Mesendoderm (in vitro differentiated cells): Measurements from ENCODE around the gene MMP26. TPM values are rescaled to one million over a fixed set of nuclear protein-coding genes. Genes with fewer than 3 reads are reported as not detected.
A peak's percentile ranks its signal among the peaks of the same experiment; 100 is the strongest.

Experiments used
- DNase-seq: peaks from one replicate; pipeline ENCODE4 v3.0.0; 2013
- H2AK5ac ChIP-seq: 2 replicates; pipeline ENCODE4 v1.6.1; 2013; ENCODE audit warnings: low read length, inconsistent platforms
- H2BK120ac ChIP-seq: 2 replicates; pipeline ENCODE4 v1.6.1; 2013; ENCODE audit warnings: low read depth, mild to moderate bottlenecking, low read length, moderate library complexity, mixed read lengths
- H2BK15ac ChIP-seq: replicated peaks from 2 replicates; pipeline ENCODE4 v1.6.1; 2013; ENCODE audit warnings: low read depth, mild to moderate bottlenecking, moderate library complexity
- H2BK5ac ChIP-seq: 2 replicates; pipeline ENCODE4 v1.6.1; 2013; ENCODE audit warnings: low read length, inconsistent platforms
- H3K18ac ChIP-seq: 2 replicates; pipeline ENCODE4 v1.6.1; 2013; ENCODE audit warnings: mild to moderate bottlenecking, low read length, mixed read lengths
- H3K23ac ChIP-seq: one replicate; pipeline ENCODE4 v1.6.1; 2013; ENCODE audit warnings: low read length
- H3K27ac ChIP-seq: 2 replicates; pipeline ENCODE4 v1.5.1; 2013; ENCODE audit warnings: low read depth, mild to moderate bottlenecking, inconsistent platforms, low read length, moderate library complexity
- H3K27me3 ChIP-seq: 2 replicates; pipeline ENCODE4 v1.6.1; 2013; ENCODE audit warnings: low read length, control low read depth, mild to moderate bottlenecking, inconsistent platforms; ENCODE audit not compliant: insufficient read depth, poor library complexity
- H3K36me3 ChIP-seq: 2 replicates; pipeline ENCODE4 v1.6.1; 2013; ENCODE audit warnings: low read length, inconsistent platforms; ENCODE audit not compliant: control insufficient read depth, insufficient read depth
- H3K4ac ChIP-seq: one replicate; pipeline ENCODE4 v1.6.1; 2013; ENCODE audit warnings: low read depth, mild to moderate bottlenecking, low read length, moderate library complexity
- H3K4me1 ChIP-seq: 2 replicates; pipeline ENCODE4 v1.6.1; 2013; ENCODE audit warnings: low read depth, low read length, inconsistent platforms; ENCODE audit not compliant: control insufficient read depth
- H3K4me2 ChIP-seq: 2 replicates; pipeline ENCODE4 v1.6.1; 2013; ENCODE audit warnings: low read length
- H3K4me3 ChIP-seq: 2 replicates; pipeline ENCODE4 v1.5.1; 2013; ENCODE audit warnings: mild to moderate bottlenecking, low read length
- H3K56ac ChIP-seq: one replicate; pipeline ENCODE4 v1.6.1; 2013; ENCODE audit warnings: low read length
- H3K79me1 ChIP-seq: 2 replicates; pipeline ENCODE4 v1.6.1; 2013; ENCODE audit warnings: low read length, inconsistent platforms
- H3K79me2 ChIP-seq: 2 replicates; pipeline ENCODE4 v1.6.1; 2013; ENCODE audit warnings: mild to moderate bottlenecking, low read length; ENCODE audit not compliant: control insufficient read depth, insufficient read depth
- H3K9ac ChIP-seq: 2 replicates; pipeline ENCODE4 v1.6.1; 2013; ENCODE audit warnings: low read length, inconsistent platforms
- H4K5ac ChIP-seq: one replicate; pipeline ENCODE4 v1.6.1; 2013; ENCODE audit warnings: low read length
- H4K8ac ChIP-seq: one replicate; pipeline ENCODE4 v1.6.1; 2013; ENCODE audit warnings: low read depth, mild to moderate bottlenecking, control low read depth, low read length, moderate library complexity
- WGBS: extraction: QIAGEN DNeasy Blood & Tissue Kit; methylation state at CpG from one replicate; pipeline ENCODE4 v1.1.7; 2013; ENCODE audit warnings: low lambda C conversion rate, missing lambda C conversion rate; ENCODE audit not compliant: insufficient coverage; ENCODE audit errors: extremely low coverage; 5-methylcytosine and 5-hydroxymethylcytosine counted together
- polyA plus RNA-seq, 2 experiments: library from polyadenylated mRNA; stranded (reverse); fragments of 200-250 nt; gene quantifications; one replicate each; pipeline ENCODE4 v1.2.3, GENCODE V29; 2013

The MMP26 gene
- not detected for polyA plus RNA-seq (2013, experiment 1 of 2)
- not detected for polyA plus RNA-seq (2013, experiment 2 of 2)

GRCh38 chr11:4704054-4704789 is at the start of gene MMP26:
Gene MMP26 (plus strand): TSS chr11:4704784.
- no CpG with 5 or more reads among the region's 5 CpGs for WGBS
- H3K18ac ChIP-seq: peak within 1 kb of the TSS; percentile 75
- H3K4me1 ChIP-seq: peaks cover 3% of the 10 kb centered on the region
- no peak within 1 kb of the TSS for H4K5ac ChIP-seq
- H3K79me1 ChIP-seq: no peaks in the 10 kb centered on the region
- H3K4me2 ChIP-seq: no peak within 1 kb of the TSS
- H3K79me2 ChIP-seq: no peaks in the 10 kb centered on the region
- peak; percentile 72 for DNase-seq
- no peak within 1 kb of the TSS for H2BK5ac ChIP-seq
- no peak within 1 kb of the TSS for H3K27ac ChIP-seq
- H3K56ac ChIP-seq: peak within 1 kb of the TSS; percentile 29
- H4K8ac ChIP-seq: no peak within 1 kb of the TSS
- no peak within 1 kb of the TSS for H3K4ac ChIP-seq
- H2BK15ac ChIP-seq: no peak within 1 kb of the TSS
- no peak within 1 kb of the TSS for H3K9ac ChIP-seq
- H3K36me3 ChIP-seq: no peaks in the 10 kb centered on the region
- H2AK5ac ChIP-seq: no peak within 1 kb of the TSS
- no peak within 1 kb of the TSS for H3K4me3 ChIP-seq
- H3K27me3 ChIP-seq: no peaks in the 10 kb centered on the region
- no peak within 1 kb of the TSS for H2BK120ac ChIP-seq
- H3K23ac ChIP-seq: no peak within 1 kb of the TSS

- Histone ChIP-seq H3K4me2 (no peak overlapping the region), H3K27ac (no peak overlapping the region), H2BK5ac (no peak overlapping the region), H3K56ac (no peak overlapping the region), H3K79me1 (no peaks in the 10 kb centered on the region), H3K79me2 (no peaks in the 10 kb centered on the region), H4K5ac (no peak overlapping the region), H4K8ac (no peak overlapping the region), H2AK5ac (no peak overlapping the region), H3K27me3 (no peaks in the 10 kb centered on the region), H3K18ac (no peak overlapping the region), H3K4me3 (no peak overlapping the region), H3K36me3 (no peaks in the 10 kb centered on the region), H2BK120ac (no peak overlapping the region), H3K23ac (no peak overlapping the region), H3K4me1 (no peaks in the 10 kb centered on the region), H3K4ac (no peak overlapping the region), H3K9ac (no peak overlapping the region), H2BK15ac (no peak overlapping the region)
- WGBS: no CpG with 5 or more reads among the region's 5 CpGs
- peak; percentile 35 for DNase-seq
Measured at GRCh38 chr11:4658629-4659445, 45.7 kb upstream of the MMP26 start.

- H3K27ac ChIP-seq: no peak overlapping the region
- no peak overlapping the region for H3K18ac ChIP-seq
- no peak overlapping the region for H3K4me3 ChIP-seq
- H3K79me2 ChIP-seq: no peaks in the 10 kb centered on the region
- H3K56ac ChIP-seq: no peak overlapping the region
- no peaks in the 10 kb centered on the region for H3K79me1 ChIP-seq
- H3K27me3 ChIP-seq: no peaks in the 10 kb centered on the region
- no peak overlapping the region for H4K5ac ChIP-seq
- WGBS: no CpG with 5 or more reads among the region's 6 CpGs
- no peak overlapping the region for H3K4me2 ChIP-seq
- no peak overlapping the region for H2BK15ac ChIP-seq
- H3K9ac ChIP-seq: no peak overlapping the region
- H4K8ac ChIP-seq: no peak overlapping the region
- no peak overlapping the region for H3K23ac ChIP-seq
- no peak overlapping the region for H3K4ac ChIP-seq
- H3K36me3 ChIP-seq: no peaks in the 10 kb centered on the region
- DNase-seq: no peak
- no peak overlapping the region for H2BK120ac ChIP-seq
- H2AK5ac ChIP-seq: no peak overlapping the region
- H3K4me1 ChIP-seq: no peaks in the 10 kb centered on the region
- H2BK5ac ChIP-seq: no peak overlapping the region
Measured at GRCh38 chr11:4662876-4663275, 41.7 kb upstream of the MMP26 start.

GRCh38 chr11:4664183-4664582 is 40.4 kb upstream of the MMP26 start:
- no peak overlapping the region for H2BK120ac ChIP-seq
- no peaks in the 10 kb centered on the region for H3K36me3 ChIP-seq
- no peak overlapping the region for H2BK5ac ChIP-seq
- H3K4ac ChIP-seq: no peak overlapping the region
- no peaks in the 10 kb centered on the region for H3K79me2 ChIP-seq
- DNase-seq: no peak
- H2AK5ac ChIP-seq: no peak overlapping the region
- no peak overlapping the region for H3K4me2 ChIP-seq
- H3K18ac ChIP-seq: no peak overlapping the region
- H3K79me1 ChIP-seq: no peaks in the 10 kb centered on the region
- no peak overlapping the region for H4K5ac ChIP-seq
- no peaks in the 10 kb centered on the region for H3K4me1 ChIP-seq
- no peak overlapping the region for H3K4me3 ChIP-seq
- H2BK15ac ChIP-seq: no peak overlapping the region
- no peaks in the 10 kb centered on the region for H3K27me3 ChIP-seq
- H4K8ac ChIP-seq: no peak overlapping the region
- no peak overlapping the region for H3K9ac ChIP-seq
- no peak overlapping the region for H3K23ac ChIP-seq
- no CpG with 5 or more reads among the region's 3 CpGs for WGBS
- no peak overlapping the region for H3K56ac ChIP-seq
- H3K27ac ChIP-seq: no peak overlapping the region

- Histone ChIP-seq H3K79me2 (no peaks in the 10 kb centered on the region), H3K79me1 (no peaks in the 10 kb centered on the region), H4K5ac (no peak overlapping the region), H3K9ac (no peak overlapping the region), H2BK5ac (no peak overlapping the region), H3K27ac (no peak overlapping the region), H2BK120ac (no peak overlapping the region), H3K4me3 (no peak overlapping the region), H3K4me1 (no peaks in the 10 kb centered on the region), H3K23ac (no peak overlapping the region), H2AK5ac (no peak overlapping the region), H3K56ac (no peak overlapping the region), H3K18ac (no peak overlapping the region), H3K36me3 (no peaks in the 10 kb centered on the region), H2BK15ac (no peak overlapping the region), H3K4me2 (no peak overlapping the region), H4K8ac (no peak overlapping the region), H3K4ac (no peak overlapping the region), H3K27me3 (no peaks in the 10 kb centered on the region)
- no CpG with 5 or more reads among the region's 3 CpGs for WGBS
- DNase-seq: no peak
Measured at GRCh38 chr11:4664786-4665185, 39.8 kb upstream of the MMP26 start.
